Vagina (tissue), 2 donors: Measurements from ENCODE around the gene RANBP17. TPM values are rescaled to one million over a fixed set of nuclear protein-coding genes. Genes with fewer than 3 reads are reported as not detected.

ENCODE experiments used
- DNase-seq, 2 donors: peaks; one replicate each; pipeline ENCODE4 v3.0.0-alpha.2; 2017; ENCODE audit errors: extremely low spot score in 2 of 2
- H3K27ac ChIP-seq: fragments of 200-600 bp; sonication (generic); one replicate; pipeline ENCODE4 v1.5.1; 2019
- H3K27me3 ChIP-seq: fragments of 200-600 bp; sonication (generic); one replicate; pipeline ENCODE4 v1.5.1; 2019
- H3K36me3 ChIP-seq, 2 donors: fragments of 200-600 bp; sonication (generic); one replicate each; pipeline ENCODE4 v1.5.1; 2017 to 2019
- H3K4me1 ChIP-seq: fragments of 200-600 bp; sonication (generic); one replicate; pipeline ENCODE4 v1.5.1; 2019
- H3K4me3 ChIP-seq, 2 donors: fragments of 200-600 bp; sonication (generic); 1 replicate in 1 of 2; 2 replicates in 1 of 2; pipeline ENCODE4 v1.5.1; 2016 to 2019
- H3K9me3 ChIP-seq: fragments of 200-600 bp; sonication (generic); one replicate; pipeline ENCODE4 v1.5.1; 2019
- POLR2A ChIP-seq, 2 donors: fragments of 450-650 bp; IDR thresholded peaks; one replicate each; pipeline ENCODE4 v1.6.1; 2017; ENCODE audit warnings: antibody characterized with exemption in 2 of 2, mild to moderate bottlenecking in 2 of 2, moderate library complexity in 2 of 2
- POLR2AphosphoS5 ChIP-seq, 2 donors: sonication (generic); formaldehyde crosslinking; IDR thresholded peaks; one replicate each; pipeline ENCODE4 v1.9.0; 2017; ENCODE audit warnings: antibody characterized with exemption in 2 of 2, mild to moderate bottlenecking in 2 of 2, low read depth in 1 of 2; ENCODE audit not compliant: insufficient read depth in 1 of 2
- intact Hi-C: fragments of 100-400 bp; cut with DNase I; formaldehyde crosslinking; loops from one replicate; pipeline ENCODE4 v1.15.1; 2023
- total RNA-seq: library from RNA; depleted of rRNA; stranded (reverse); fragments of >200 nt; gene quantifications from one replicate; pipeline ENCODE4 v1.2.3, GENCODE V29; 2016
- TF ChIP-seq, protein P1 (sequence below), 3 experiments: fragments of 450-650 bp in 2 of 3; fragments of 200-600 bp in 1 of 3; sonication (generic) in 1 of 3; IDR thresholded peaks; one replicate each; pipeline ENCODE4 v1.5.1; 2017 to 2019; ENCODE audit warnings: antibody characterized with exemption in 3 of 3, mild to moderate bottlenecking in 2 of 3, moderate library complexity in 2 of 3

Gene RANBP17
- total RNA-seq, 1 donor from 2014 or later, result 5.4 TPM

DNA sequence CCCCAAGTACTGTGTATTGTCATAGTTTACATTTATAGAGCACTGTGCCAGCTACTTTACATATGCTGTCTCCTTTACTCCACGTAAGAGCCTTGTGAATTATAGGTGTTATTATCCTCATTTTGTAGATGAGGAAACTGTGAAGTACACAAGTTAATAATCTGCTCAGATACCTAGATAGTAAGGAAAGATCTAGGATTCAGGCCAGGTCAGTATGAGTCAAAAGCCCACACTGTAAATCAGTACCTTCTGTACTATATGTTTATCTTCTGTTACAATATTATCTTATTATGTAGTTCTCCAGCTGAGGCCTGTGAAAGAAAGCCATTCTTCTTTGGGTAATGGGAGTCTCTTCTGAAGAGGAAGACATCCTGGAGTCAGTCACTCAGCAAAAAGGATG, 374.8 kb downstream of the RANBP17 start:
- DNase-seq, result no peak
- no peak overlapping the region for H3K27ac ChIP-seq
- intact Hi-C loops, result no loop called here
- no peak overlapping the region for H3K4me3 ChIP-seq
- H3K4me1 ChIP-seq, result no peaks in the 10 kb centered on the region
- H3K9me3 ChIP-seq, result no peaks in the 10 kb centered on the region
- TF ChIP-seq POLR2A (IDR thresholded peaks at IDR 0.05), result no peak
- TF ChIP-seq, protein P1, sequence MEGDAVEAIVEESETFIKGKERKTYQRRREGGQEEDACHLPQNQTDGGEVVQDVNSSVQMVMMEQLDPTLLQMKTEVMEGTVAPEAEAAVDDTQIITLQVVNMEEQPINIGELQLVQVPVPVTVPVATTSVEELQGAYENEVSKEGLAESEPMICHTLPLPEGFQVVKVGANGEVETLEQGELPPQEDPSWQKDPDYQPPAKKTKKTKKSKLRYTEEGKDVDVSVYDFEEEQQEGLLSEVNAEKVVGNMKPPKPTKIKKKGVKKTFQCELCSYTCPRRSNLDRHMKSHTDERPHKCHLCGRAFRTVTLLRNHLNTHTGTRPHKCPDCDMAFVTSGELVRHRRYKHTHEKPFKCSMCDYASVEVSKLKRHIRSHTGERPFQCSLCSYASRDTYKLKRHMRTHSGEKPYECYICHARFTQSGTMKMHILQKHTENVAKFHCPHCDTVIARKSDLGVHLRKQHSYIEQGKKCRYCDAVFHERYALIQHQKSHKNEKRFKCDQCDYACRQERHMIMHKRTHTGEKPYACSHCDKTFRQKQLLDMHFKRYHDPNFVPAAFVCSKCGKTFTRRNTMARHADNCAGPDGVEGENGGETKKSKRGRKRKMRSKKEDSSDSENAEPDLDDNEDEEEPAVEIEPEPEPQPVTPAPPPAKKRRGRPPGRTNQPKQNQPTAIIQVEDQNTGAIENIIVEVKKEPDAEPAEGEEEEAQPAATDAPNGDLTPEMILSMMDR (IDR thresholded peaks at IDR 0.05), result no peak
- TF ChIP-seq POLR2AphosphoS5 (IDR thresholded peaks at IDR 0.05; ENCODE audit: insufficient read depth in 1 of 2, low read depth in 1 of 2), result no peak
- H3K36me3 ChIP-seq, result no peaks in the 10 kb centered on the region
- no peaks in the 10 kb centered on the region for H3K27me3 ChIP-seq

DNA sequence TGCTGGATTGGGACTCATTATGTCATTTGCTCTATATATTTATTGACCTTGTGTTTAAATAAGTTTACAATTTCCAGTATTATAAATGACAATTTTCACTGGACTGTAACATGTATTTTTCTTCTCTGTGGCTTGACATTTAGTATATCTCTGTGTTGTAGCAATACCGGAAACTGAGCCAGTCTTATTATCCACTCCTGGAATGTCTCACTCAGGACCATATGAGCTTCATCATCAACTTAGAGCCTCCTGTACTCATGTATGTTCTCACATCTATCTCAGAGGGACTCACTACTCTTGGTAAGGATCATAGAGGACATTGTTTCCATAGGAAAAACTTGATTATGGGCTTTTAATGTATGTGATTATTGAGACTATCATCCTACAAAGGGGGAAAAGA, 380.7 kb downstream of the RANBP17 start:
- H3K4me3 ChIP-seq, result no peak overlapping the region
- no peak for TF ChIP-seq POLR2AphosphoS5 (IDR thresholded peaks at IDR 0.05; ENCODE audit: insufficient read depth in 1 of 2, low read depth in 1 of 2)
- TF ChIP-seq, protein P1 (IDR thresholded peaks at IDR 0.05), result no peak
- TF ChIP-seq POLR2A (IDR thresholded peaks at IDR 0.05), result no peak
- H3K4me1 ChIP-seq, result no peaks in the 10 kb centered on the region
- no peak overlapping the region for H3K27ac ChIP-seq
- no peaks in the 10 kb centered on the region for H3K9me3 ChIP-seq
- intact Hi-C loops, result no loop called here
- DNase-seq, result no peak
- H3K36me3 ChIP-seq, result no peaks in the 10 kb centered on the region
- no peaks in the 10 kb centered on the region for H3K27me3 ChIP-seq

DNA sequence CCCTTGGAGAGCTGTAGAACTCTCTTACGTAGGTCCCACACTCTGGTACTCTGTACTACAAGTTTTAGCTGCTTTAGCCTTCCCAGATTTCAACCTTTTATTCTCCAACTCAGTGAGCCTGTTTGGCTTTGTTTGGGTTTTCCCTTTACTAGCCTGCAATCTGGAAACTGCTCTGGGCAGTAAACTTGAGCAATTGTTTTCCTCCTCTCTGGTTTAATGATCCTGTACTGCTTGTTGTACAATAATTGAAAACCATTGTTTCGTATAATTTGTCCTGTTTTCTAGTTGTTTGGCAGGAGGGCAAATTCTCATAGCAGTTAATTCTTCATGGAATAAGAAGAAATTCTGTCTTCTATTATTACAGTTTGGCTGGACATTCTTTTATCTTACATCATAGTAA, 384.4 kb downstream of the RANBP17 start:
- no peak for DNase-seq
- Histone ChIP-seq H3K27me3 (no peaks in the 10 kb centered on the region), H3K36me3 (no peaks in the 10 kb centered on the region), H3K27ac (no peak overlapping the region), H3K4me1 (no peaks in the 10 kb centered on the region), H3K4me3 (no peak overlapping the region), H3K9me3 (peaks cover 4% of the 10 kb centered on the region)
- TF ChIP-seq POLR2AphosphoS5 (IDR thresholded peaks at IDR 0.05; ENCODE audit: insufficient read depth in 1 of 2, low read depth in 1 of 2), result no peak
- TF ChIP-seq POLR2A (IDR thresholded peaks at IDR 0.05), result no peak
- TF ChIP-seq, protein P1 (IDR thresholded peaks at IDR 0.05), result no peak
- intact Hi-C loops, result no loop called here

DNA sequence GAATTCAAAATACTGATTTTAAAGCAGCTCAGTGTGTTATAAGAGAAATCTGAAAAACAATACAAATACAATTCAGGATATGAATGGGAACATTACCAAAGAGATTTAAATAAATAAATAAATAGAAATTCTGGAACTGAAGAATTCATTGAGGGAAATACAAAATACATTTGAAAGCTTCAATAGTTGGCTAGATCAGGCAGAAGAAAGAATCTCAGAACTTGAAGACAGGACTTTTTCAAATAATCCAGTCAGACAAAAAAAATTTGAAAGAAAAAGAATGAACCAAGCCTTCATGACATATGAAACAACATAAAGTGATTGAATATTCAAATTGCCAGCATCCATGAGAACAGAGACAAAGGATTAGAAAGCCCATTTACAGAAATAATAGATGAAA, 387.6 kb downstream of the RANBP17 start:
- H3K4me1 ChIP-seq, result no peaks in the 10 kb centered on the region
- no peak overlapping the region for H3K4me3 ChIP-seq
- no peaks in the 10 kb centered on the region for H3K27me3 ChIP-seq
- H3K9me3 ChIP-seq, result peaks cover 4% of the 10 kb centered on the region
- TF ChIP-seq POLR2AphosphoS5 (IDR thresholded peaks at IDR 0.05; ENCODE audit: insufficient read depth in 1 of 2, low read depth in 1 of 2) (no peak), POLR2A (IDR thresholded peaks at IDR 0.05) (no peak)
- TF ChIP-seq, protein P1 (IDR thresholded peaks at IDR 0.05), result no peak
- intact Hi-C loops, result no loop called here
- no peaks in the 10 kb centered on the region for H3K36me3 ChIP-seq
- no peak for DNase-seq
- H3K27ac ChIP-seq, result no peak overlapping the region

DNA sequence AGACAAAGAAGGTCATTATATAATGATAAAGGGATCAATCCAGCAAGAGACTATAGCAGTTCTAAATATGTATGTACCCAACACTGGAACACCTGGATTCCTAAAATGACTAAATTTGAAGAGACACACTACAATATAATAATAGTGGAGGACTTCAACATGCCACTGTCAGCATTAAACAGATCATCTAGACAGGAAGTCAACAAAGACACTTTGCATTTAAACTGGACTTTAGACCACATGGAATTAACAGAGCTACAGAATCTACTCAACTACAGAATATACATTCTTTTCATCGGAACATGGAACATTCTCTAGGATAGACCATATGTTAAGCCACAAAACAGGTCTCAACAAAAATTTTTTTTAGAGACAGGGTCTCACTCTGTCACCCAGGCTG, 388.9 kb downstream of the RANBP17 start:
- no peaks in the 10 kb centered on the region for H3K4me1 ChIP-seq
- no peaks in the 10 kb centered on the region for H3K27me3 ChIP-seq
- no peak overlapping the region for H3K4me3 ChIP-seq
- TF ChIP-seq POLR2AphosphoS5 (IDR thresholded peaks at IDR 0.05; ENCODE audit: insufficient read depth in 1 of 2, low read depth in 1 of 2) (no peak), POLR2A (IDR thresholded peaks at IDR 0.05) (no peak)
- TF ChIP-seq, protein P1 (IDR thresholded peaks at IDR 0.05), result no peak
- DNase-seq, result no peak
- intact Hi-C loops, result no loop called here
- no peaks in the 10 kb centered on the region for H3K36me3 ChIP-seq
- H3K27ac ChIP-seq, result no peak overlapping the region
- H3K9me3 ChIP-seq, result peaks cover 4% of the 10 kb centered on the region
